Spleen (tissue), 7 donors: Measurements from ENCODE around the gene URB1.

ENCODE experiments used
- CTCF ChIP-seq, 11 experiments: fragments of 200-600 bp in 7 of 11; fragments of 450-650 bp in 4 of 11; sonication (generic) in 4 of 11; IDR thresholded peaks in 8 of 11; conservative IDR thresholded peaks in 3 of 11; 1 replicate in 7 of 11; 2 replicates in 4 of 11; pipeline versions ENCODE4 v1.4.0 to v1.8.0; 2016 to 2021; ENCODE audit warnings: antibody characterized with exemption in 11 of 11, inconsistent platforms in 4 of 11, mild to moderate bottlenecking in 1 of 11
- POLR2A ChIP-seq, 3 donors: fragments of 450-650 bp; IDR thresholded peaks; one replicate each; pipeline ENCODE4 v1.5.1; 2017; ENCODE audit warnings: antibody characterized with exemption in 3 of 3, mild to moderate bottlenecking in 1 of 3
- donor health status: DM: no; HTN: no; CAD: no; lungs with moderate emphysema.
- donor health status: DM: no; HTN: no; CAD: no.
- donor health status: DM: no; HTN: no; CAD: no.

GRCh38 chr21:32382108-32382644 is 10.6 kb downstream of the URB1 start:
- no peak for TF ChIP-seq CTCF (IDR thresholded peaks at IDR 0.05 in 8 of 11, conservative IDR thresholded peaks at IDR 0.05 in 3 of 11)
- no peak for TF ChIP-seq POLR2A (IDR thresholded peaks at IDR 0.05)
